IMR-90 (cell line): ENCODE results near the gene NOP14.

Source experiments
- BHLHE40 ChIP-seq: fragments of 150-350 bp; IDR thresholded peaks from 2 replicates; pipeline ENCODE4 v1.6.1; 2016; ENCODE audit warnings: mild to moderate bottlenecking, low read depth, low read length
- CHD1 ChIP-seq: IDR thresholded peaks from 2 replicates; pipeline ENCODE4 v1.6.1; 2012; ENCODE audit warnings: low read depth, low read length, improper control_type of control experiment
- NFE2L2 ChIP-seq: fragments of 150-350 bp; IDR thresholded peaks from 2 replicates; pipeline ENCODE4 v1.6.1; 2016; ENCODE audit warnings: low read depth, mild to moderate bottlenecking, low read length
- POLR2A ChIP-seq: IDR thresholded peaks from 2 replicates; pipeline ENCODE4 v1.6.1; 2012; ENCODE audit warnings: mild to moderate bottlenecking, low read depth, low read length
- RAD21 ChIP-seq: IDR thresholded peaks from 2 replicates; pipeline ENCODE4 v1.6.1; 2012; ENCODE audit warnings: low read length, improper control_type of control experiment
- RCOR1 ChIP-seq: IDR thresholded peaks from 2 replicates; pipeline ENCODE4 v1.6.1; 2012; ENCODE audit warnings: mild to moderate bottlenecking, low read length, improper control_type of control experiment; ENCODE audit not compliant: insufficient replicate concordance
- SMC3 ChIP-seq: fragments of 150-350 bp; IDR thresholded peaks from 2 replicates; pipeline ENCODE4 v1.6.1; 2016; ENCODE audit warnings: low read depth, mild to moderate bottlenecking, antibody characterized with exemption, low read length, moderate library complexity
- TF ChIP-seq, protein P1 (sequence below): conservative IDR thresholded peaks from 2 replicates; pipeline ENCODE4 v1.5.1; 2012; ENCODE audit warnings: mild to moderate bottlenecking, low read depth, low read length, improper control_type of control experiment
- TF ChIP-seq, protein P2 (sequence below): fragments of 150-350 bp; IDR thresholded peaks from 2 replicates; pipeline ENCODE4 v1.6.1; 2017; ENCODE audit warnings: mild to moderate bottlenecking, antibody characterized with exemption, low read length, low read depth

DNA sequence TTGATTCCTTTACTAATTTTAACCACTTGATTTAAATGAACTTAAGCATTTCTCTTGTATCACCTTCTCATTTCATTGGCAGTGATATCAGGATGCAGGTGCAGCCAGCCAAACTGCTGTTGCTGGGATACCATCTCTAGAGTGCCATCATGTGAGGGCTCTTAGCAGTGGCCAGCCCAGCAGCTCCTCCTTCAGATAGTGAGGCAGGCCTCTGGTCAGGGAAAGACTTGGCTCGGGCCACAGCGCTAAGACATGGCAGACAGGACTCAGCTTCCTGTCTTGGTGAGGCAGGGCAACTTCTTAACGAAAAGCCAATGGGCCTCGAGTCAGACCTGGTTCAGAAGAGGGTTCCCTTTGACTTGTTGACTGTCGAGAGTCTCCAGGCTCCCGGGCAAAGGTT, 50.0 kb downstream of the NOP14 start:
- TF ChIP-seq, protein P1, sequence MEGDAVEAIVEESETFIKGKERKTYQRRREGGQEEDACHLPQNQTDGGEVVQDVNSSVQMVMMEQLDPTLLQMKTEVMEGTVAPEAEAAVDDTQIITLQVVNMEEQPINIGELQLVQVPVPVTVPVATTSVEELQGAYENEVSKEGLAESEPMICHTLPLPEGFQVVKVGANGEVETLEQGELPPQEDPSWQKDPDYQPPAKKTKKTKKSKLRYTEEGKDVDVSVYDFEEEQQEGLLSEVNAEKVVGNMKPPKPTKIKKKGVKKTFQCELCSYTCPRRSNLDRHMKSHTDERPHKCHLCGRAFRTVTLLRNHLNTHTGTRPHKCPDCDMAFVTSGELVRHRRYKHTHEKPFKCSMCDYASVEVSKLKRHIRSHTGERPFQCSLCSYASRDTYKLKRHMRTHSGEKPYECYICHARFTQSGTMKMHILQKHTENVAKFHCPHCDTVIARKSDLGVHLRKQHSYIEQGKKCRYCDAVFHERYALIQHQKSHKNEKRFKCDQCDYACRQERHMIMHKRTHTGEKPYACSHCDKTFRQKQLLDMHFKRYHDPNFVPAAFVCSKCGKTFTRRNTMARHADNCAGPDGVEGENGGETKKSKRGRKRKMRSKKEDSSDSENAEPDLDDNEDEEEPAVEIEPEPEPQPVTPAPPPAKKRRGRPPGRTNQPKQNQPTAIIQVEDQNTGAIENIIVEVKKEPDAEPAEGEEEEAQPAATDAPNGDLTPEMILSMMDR, result no peak
- TF ChIP-seq POLR2A, result no peak
- no peak for TF ChIP-seq SMC3
- TF ChIP-seq RAD21, result no peak
- TF ChIP-seq CHD1, result no peak
- TF ChIP-seq, protein P2, sequence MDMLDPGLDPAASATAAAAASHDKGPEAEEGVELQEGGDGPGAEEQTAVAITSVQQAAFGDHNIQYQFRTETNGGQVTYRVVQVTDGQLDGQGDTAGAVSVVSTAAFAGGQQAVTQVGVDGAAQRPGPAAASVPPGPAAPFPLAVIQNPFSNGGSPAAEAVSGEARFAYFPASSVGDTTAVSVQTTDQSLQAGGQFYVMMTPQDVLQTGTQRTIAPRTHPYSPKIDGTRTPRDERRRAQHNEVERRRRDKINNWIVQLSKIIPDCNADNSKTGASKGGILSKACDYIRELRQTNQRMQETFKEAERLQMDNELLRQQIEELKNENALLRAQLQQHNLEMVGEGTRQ, result no peak
- no peak for TF ChIP-seq NFE2L2
- TF ChIP-seq RCOR1, result no peak
- TF ChIP-seq BHLHE40, result no peak
